Measurements from ENCODE around the gene CFAP61. TPM values are rescaled to one million over a fixed set of nuclear protein-coding genes. Genes with fewer than 3 reads are reported as not detected.

CFAP61 gene
- polyA plus RNA-seq, 1 of the 3 experiments (the other 2 are of a cell fraction) = 0.26 TPM

DNA sequence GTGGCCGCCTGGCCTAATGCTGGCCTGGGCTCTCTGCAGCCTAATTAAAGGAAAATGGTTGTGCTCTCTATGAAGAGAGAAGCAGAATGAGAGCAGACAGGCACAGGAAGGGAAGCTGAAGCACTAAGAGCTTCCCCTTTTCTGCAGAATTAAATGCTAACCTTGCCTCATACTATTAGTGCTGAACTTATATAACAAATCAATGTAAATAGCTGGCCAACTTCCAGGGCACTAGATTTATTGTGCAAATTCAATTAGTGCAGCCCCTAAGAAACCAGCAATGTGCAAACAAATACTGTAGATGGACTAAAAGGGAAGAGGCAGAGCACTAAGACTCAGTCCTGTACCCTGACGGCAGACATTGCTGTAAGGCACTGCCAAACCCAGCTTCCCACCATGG, 279.5 kb downstream of the CFAP61 start (continued):
- no peak for TF ChIP-seq RCOR1 (IDR thresholded peaks at IDR 0.05; ENCODE audit: low read length)
- no peak for TF ChIP-seq MXI1 (IDR thresholded peaks at IDR 0.05; ENCODE audit: low read depth, low read length)
- no peak for TF ChIP-seq POLR2AphosphoS5 (IDR thresholded peaks at IDR 0.05; ENCODE audit: low read depth, low read length)

DNA sequence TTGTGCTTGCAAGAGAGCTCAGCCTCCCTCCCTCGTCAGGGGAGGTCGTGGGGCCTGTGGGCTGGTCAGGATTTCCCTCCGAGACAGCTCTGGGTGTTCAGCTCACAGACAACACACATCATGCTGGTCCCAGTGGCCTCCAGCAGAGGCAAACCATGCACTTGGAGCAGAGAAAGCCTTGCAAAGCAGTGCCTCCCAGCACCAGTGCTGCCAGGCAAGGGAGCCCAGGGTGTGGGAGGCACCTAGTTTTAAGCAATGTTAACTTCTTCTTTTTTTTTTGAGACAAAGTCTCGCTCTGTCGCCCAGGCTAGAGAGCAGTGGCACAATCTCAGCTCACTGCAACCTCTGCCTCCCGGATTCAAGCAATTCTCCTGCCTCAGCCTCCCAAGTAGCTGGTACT, 281.5 kb downstream of the CFAP61 start:
- Histone ChIP-seq H3K4me3 (ENCODE audit: low read depth in 2 of 2, low read length in 1 of 2) (no peak overlapping the region), H3K9me2 (no peaks in the 10 kb centered on the region), H3K9me3 (no peaks in the 10 kb centered on the region), H3F3A (replicated peaks; ENCODE audit: insufficient read depth) (no peaks in the 10 kb centered on the region), H3K27ac (ENCODE audit: low read depth in 2 of 2, low read length in 1 of 2) (no peak overlapping the region), H3K27me3 (ENCODE audit: insufficient read depth) (no peaks in the 10 kb centered on the region; the same call in 1 of the 2 replicates), H3K36me3 (replicated peaks in 1 of 2; ENCODE audit: control insufficient read depth in 1 of 2, insufficient read depth in 2 of 2, low read length in 1 of 2) (no peaks in the 10 kb centered on the region), H2AFZ (ENCODE audit: low read depth) (no peak overlapping the region), H3K9ac (no peak overlapping the region), H3K4me2 (no peak overlapping the region), H3K4me1 (ENCODE audit: control insufficient read depth in 1 of 2, insufficient read depth in 2 of 2, low read depth in 1 of 2, low read length in 1 of 2) (no peaks in the 10 kb centered on the region), H4K20me1 (ENCODE audit: insufficient read depth) (no peaks in the 10 kb centered on the region), H3K79me2 (ENCODE audit: insufficient read depth) (no peaks in the 10 kb centered on the region)
- WGBS (ENCODE audit: low lambda C conversion rate) = 46% methylated on average over 6 of the region's 6 CpGs
- no peak for DNase-seq
- POLR2A ChIA-PET = no interaction called here
- no peak for TF ChIP-seq MXI1 (IDR thresholded peaks at IDR 0.05; ENCODE audit: low read depth, low read length)
- TF ChIP-seq, protein P1, sequence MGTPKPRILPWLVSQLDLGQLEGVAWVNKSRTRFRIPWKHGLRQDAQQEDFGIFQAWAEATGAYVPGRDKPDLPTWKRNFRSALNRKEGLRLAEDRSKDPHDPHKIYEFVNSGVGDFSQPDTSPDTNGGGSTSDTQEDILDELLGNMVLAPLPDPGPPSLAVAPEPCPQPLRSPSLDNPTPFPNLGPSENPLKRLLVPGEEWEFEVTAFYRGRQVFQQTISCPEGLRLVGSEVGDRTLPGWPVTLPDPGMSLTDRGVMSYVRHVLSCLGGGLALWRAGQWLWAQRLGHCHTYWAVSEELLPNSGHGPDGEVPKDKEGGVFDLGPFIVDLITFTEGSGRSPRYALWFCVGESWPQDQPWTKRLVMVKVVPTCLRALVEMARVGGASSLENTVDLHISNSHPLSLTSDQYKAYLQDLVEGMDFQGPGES (IDR thresholded peaks at IDR 0.05; ENCODE audit: low read depth, low read length) = no peak
- TF ChIP-seq, protein P2, sequence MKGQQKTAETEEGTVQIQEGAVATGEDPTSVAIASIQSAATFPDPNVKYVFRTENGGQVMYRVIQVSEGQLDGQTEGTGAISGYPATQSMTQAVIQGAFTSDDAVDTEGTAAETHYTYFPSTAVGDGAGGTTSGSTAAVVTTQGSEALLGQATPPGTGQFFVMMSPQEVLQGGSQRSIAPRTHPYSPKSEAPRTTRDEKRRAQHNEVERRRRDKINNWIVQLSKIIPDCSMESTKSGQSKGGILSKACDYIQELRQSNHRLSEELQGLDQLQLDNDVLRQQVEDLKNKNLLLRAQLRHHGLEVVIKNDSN (IDR thresholded peaks at IDR 0.05; ENCODE audit: borderline replicate concordance, low read depth) = no peak
- no peak for TF ChIP-seq RFX5 (IDR thresholded peaks at IDR 0.05; ENCODE audit: low read length)
- no peak for TF ChIP-seq FOXM1 (IDR thresholded peaks at IDR 0.05; ENCODE audit: low read depth)
- TF ChIP-seq, protein P3, sequence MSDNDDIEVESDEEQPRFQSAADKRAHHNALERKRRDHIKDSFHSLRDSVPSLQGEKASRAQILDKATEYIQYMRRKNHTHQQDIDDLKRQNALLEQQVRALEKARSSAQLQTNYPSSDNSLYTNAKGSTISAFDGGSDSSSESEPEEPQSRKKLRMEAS (IDR thresholded peaks at IDR 0.05; ENCODE audit: low read depth) = no peak
- CTCF ChIA-PET = interaction anchor here (2.4 kb wide), 1 partner anchor 250 kb away, joined by 8 read pairs; no protein-coding TSS in a partner anchor

DNA sequence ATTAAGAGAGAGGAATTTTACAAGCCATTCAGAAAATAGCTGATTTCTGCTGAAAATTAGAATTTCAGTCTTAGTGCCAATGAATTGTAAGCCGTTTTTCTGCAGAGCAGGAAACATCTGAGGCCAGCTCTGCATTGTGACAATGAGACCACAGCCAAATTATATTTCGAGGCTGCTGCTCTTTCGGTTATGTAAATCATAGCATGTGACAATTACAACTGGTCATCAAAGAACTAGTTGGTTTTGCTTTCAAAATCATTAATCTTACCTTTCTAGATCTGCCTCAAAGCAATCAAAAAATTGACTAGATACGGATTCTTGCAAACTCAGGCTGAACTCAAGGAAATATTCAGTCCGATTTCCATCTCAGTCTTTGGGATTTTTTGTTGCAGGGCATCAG, 282.2 kb downstream of the CFAP61 start:
- ChIA-PET POLR2A (no interaction called here), CTCF (interaction anchor here (2.4 kb wide), 1 partner anchor 250 kb away, joined by 8 read pairs; no protein-coding TSS in a partner anchor)
- Histone ChIP-seq H3K9me2 (no peaks in the 10 kb centered on the region), H3K36me3 (replicated peaks in 1 of 2; ENCODE audit: control insufficient read depth in 1 of 2, insufficient read depth in 2 of 2, low read length in 1 of 2) (no peaks in the 10 kb centered on the region), H3K4me2 (no peak overlapping the region), H2AFZ (ENCODE audit: low read depth) (no peak overlapping the region), H3K4me3 (ENCODE audit: low read depth in 2 of 2, low read length in 1 of 2) (no peak overlapping the region; a peak in 1 of 4 replicates), H3K9ac (no peak overlapping the region), H3K27me3 (ENCODE audit: insufficient read depth) (no peaks in the 10 kb centered on the region; the same call in 1 of the 2 replicates), H3K27ac (ENCODE audit: low read depth in 2 of 2, low read length in 1 of 2) (no peak overlapping the region), H3K4me1 (ENCODE audit: control insufficient read depth in 1 of 2, insufficient read depth in 2 of 2, low read depth in 1 of 2, low read length in 1 of 2) (no peaks in the 10 kb centered on the region), H3K9me3 (no peaks in the 10 kb centered on the region), H3K79me2 (ENCODE audit: insufficient read depth) (no peaks in the 10 kb centered on the region), H4K20me1 (ENCODE audit: insufficient read depth) (no peaks in the 10 kb centered on the region), H3F3A (replicated peaks; ENCODE audit: insufficient read depth) (no peaks in the 10 kb centered on the region)
- no peak for DNase-seq
- 10% methylated on average over 5 of the region's 5 CpGs for WGBS (ENCODE audit: low lambda C conversion rate)
- TF ChIP-seq FOSL2 (IDR thresholded peaks at IDR 0.05; ENCODE audit: borderline replicate concordance, low read depth) (no peak), RFX5 (IDR thresholded peaks at IDR 0.05; ENCODE audit: low read length) (no peak), TEAD4 (IDR thresholded peaks at IDR 0.05; ENCODE audit: borderline replicate concordance, insufficient read depth) (no peak), RXRA (IDR thresholded peaks at IDR 0.05; ENCODE audit: borderline replicate concordance, low read depth) (no peak), NRF1 (IDR thresholded peaks at IDR 0.05; ENCODE audit: low read depth, low read length) (no peak), ELF1 (IDR thresholded peaks at IDR 0.05) (no peak), SMC3 (IDR thresholded peaks at IDR 0.05; ENCODE audit: low read depth, low read length) (no peak), FOXM1 (IDR thresholded peaks at IDR 0.05; ENCODE audit: low read depth) (no peak), POLR2AphosphoS5 (IDR thresholded peaks at IDR 0.05; ENCODE audit: low read depth, low read length) (no peak)
- TF ChIP-seq, protein P4, sequence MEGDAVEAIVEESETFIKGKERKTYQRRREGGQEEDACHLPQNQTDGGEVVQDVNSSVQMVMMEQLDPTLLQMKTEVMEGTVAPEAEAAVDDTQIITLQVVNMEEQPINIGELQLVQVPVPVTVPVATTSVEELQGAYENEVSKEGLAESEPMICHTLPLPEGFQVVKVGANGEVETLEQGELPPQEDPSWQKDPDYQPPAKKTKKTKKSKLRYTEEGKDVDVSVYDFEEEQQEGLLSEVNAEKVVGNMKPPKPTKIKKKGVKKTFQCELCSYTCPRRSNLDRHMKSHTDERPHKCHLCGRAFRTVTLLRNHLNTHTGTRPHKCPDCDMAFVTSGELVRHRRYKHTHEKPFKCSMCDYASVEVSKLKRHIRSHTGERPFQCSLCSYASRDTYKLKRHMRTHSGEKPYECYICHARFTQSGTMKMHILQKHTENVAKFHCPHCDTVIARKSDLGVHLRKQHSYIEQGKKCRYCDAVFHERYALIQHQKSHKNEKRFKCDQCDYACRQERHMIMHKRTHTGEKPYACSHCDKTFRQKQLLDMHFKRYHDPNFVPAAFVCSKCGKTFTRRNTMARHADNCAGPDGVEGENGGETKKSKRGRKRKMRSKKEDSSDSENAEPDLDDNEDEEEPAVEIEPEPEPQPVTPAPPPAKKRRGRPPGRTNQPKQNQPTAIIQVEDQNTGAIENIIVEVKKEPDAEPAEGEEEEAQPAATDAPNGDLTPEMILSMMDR (IDR thresholded peaks at IDR 0.05) = no peak
- TF ChIP-seq, protein P5, sequence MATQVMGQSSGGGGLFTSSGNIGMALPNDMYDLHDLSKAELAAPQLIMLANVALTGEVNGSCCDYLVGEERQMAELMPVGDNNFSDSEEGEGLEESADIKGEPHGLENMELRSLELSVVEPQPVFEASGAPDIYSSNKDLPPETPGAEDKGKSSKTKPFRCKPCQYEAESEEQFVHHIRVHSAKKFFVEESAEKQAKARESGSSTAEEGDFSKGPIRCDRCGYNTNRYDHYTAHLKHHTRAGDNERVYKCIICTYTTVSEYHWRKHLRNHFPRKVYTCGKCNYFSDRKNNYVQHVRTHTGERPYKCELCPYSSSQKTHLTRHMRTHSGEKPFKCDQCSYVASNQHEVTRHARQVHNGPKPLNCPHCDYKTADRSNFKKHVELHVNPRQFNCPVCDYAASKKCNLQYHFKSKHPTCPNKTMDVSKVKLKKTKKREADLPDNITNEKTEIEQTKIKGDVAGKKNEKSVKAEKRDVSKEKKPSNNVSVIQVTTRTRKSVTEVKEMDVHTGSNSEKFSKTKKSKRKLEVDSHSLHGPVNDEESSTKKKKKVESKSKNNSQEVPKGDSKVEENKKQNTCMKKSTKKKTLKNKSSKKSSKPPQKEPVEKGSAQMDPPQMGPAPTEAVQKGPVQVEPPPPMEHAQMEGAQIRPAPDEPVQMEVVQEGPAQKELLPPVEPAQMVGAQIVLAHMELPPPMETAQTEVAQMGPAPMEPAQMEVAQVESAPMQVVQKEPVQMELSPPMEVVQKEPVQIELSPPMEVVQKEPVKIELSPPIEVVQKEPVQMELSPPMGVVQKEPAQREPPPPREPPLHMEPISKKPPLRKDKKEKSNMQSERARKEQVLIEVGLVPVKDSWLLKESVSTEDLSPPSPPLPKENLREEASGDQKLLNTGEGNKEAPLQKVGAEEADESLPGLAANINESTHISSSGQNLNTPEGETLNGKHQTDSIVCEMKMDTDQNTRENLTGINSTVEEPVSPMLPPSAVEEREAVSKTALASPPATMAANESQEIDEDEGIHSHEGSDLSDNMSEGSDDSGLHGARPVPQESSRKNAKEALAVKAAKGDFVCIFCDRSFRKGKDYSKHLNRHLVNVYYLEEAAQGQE (IDR thresholded peaks at IDR 0.05; ENCODE audit: low read depth, low read length) = no peak
- TF ChIP-seq, protein P1 (IDR thresholded peaks at IDR 0.05; ENCODE audit: low read depth, low read length) = no peak
